ENCODE results near the gene CMTM8. TPM values are rescaled to one million over a fixed set of nuclear protein-coding genes. Genes with fewer than 3 reads are reported as not detected.

Gene CMTM8
- total and polyA plus RNA-seq, 8 donors, result 1.3 to 8.1 (median 5.3) TPM; not detected in 2

DNA sequence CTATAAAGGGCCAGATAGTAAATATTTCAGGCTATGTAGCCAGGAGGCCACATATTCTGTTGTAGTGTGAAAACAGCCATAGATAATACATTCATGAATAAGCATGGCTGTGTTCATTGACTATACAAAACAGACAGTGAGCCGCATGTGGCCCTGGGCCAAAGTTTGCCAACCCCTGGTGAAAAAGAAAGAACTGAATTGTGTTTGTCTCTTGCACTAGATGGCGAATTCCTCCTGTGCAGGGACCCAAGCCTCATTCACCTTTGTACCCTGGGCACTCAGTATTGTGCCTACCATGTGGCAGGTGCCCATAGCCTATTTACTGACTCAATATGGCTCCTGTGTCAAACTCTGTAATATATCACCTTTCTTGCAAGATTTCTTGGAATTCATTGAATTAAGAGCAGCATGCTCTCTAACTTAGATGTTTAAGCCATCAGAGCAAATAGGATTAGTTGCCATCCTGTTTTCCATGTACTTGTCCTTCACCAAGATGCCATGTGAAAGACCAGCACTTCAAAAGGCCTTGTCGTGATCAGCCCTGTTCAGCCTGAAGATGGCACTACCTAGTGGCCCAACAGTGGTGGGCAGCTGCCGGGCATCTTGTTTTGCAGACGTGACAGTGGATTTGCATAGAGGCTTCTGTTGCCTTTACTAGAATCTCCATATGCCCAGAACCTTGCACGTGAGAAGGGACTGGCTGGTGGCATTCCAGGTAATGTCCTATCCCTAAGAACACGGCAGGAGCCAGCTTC lies 102.3 kb downstream of the CMTM8 start:
- Histone ChIP-seq H3K27me3 (no peaks in the 10 kb centered on the region), H3K27ac (no peak overlapping the region), H3K36me3 (no peaks in the 10 kb centered on the region), H3K4me1 (peaks cover 0 to 23% (median 21%) of the 10 kb centered on the region in 4 donors), H3K4me3 (no peak overlapping the region), H3K9me3 (no peaks in the 10 kb centered on the region)
- intact Hi-C loops (cut with DNase I; ENCODE audit: low total_unique reads), result no loop called here
- TF ChIP-seq EP300 (IDR thresholded peaks at IDR 0.05) (no peak), POLR2AphosphoS5 (IDR thresholded peaks at IDR 0.05) (no peak), POLR2A (IDR thresholded peaks at IDR 0.05) (no peak)
- TF ChIP-seq, protein P1, sequence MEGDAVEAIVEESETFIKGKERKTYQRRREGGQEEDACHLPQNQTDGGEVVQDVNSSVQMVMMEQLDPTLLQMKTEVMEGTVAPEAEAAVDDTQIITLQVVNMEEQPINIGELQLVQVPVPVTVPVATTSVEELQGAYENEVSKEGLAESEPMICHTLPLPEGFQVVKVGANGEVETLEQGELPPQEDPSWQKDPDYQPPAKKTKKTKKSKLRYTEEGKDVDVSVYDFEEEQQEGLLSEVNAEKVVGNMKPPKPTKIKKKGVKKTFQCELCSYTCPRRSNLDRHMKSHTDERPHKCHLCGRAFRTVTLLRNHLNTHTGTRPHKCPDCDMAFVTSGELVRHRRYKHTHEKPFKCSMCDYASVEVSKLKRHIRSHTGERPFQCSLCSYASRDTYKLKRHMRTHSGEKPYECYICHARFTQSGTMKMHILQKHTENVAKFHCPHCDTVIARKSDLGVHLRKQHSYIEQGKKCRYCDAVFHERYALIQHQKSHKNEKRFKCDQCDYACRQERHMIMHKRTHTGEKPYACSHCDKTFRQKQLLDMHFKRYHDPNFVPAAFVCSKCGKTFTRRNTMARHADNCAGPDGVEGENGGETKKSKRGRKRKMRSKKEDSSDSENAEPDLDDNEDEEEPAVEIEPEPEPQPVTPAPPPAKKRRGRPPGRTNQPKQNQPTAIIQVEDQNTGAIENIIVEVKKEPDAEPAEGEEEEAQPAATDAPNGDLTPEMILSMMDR (IDR thresholded peaks at IDR 0.05), result no peak
- 62 to 80% (median 75%) methylated on average over 7 of the region's 7 CpGs for WGBS, 5 donors
- DNase-seq, result no peak

DNA sequence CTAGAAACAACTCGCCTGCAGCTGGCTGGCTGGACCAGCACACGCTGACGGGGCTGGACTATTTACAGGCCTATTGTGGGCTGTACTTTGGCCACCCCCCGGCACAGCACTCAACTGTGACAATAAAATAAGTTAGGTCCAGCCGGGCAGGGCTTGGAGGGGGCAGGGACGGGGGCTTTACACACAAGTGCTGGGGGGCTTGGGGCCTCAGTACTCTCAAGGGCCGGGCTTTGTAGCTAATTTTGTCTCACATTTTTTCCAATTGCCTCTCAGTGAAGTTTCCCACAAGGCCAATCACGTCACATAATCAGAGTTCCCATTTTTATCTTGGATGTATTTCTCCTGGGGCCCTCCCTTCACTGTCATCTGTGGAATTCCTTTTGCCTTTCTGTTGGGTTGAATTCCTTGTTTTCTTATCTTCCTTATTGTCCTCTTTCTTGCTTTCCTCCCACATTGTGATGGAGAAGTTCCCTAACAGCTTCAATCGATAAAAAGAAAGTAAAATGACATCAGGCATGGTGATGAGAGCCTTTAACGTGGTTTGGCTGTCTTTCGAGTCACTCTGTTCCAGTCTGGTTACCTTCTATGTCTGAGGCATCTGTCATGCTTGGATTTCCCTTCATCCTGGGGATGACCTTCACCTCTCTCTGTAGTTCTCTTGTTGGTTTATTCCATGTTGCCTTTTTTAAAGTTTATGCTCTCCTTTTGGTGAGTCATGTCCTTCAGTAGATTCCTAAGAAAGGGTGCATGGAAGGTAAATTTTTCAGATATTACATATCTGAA lies 109.1 kb downstream of the CMTM8 start:
- intact Hi-C loops (cut with DNase I; ENCODE audit: low total_unique reads), result no loop called here
- no peaks in the 10 kb centered on the region for H3K36me3 ChIP-seq
- no peak overlapping the region for H3K27ac ChIP-seq
- 67 to 82% (median 74%) methylated on average over 11 of the region's 11 CpGs for WGBS, 5 donors
- peaks cover 0 to 5% (median 1%) of the 10 kb centered on the region in 4 donors for H3K4me1 ChIP-seq
- DNase-seq, result peak in 1 of 2 donors; percentile 37
- TF ChIP-seq EP300 (IDR thresholded peaks at IDR 0.05), result no peak
- TF ChIP-seq POLR2A (IDR thresholded peaks at IDR 0.05), result no peak
- TF ChIP-seq, protein P1 (IDR thresholded peaks at IDR 0.05), result no peak
- TF ChIP-seq POLR2AphosphoS5 (IDR thresholded peaks at IDR 0.05), result no peak
- H3K9me3 ChIP-seq, result no peaks in the 10 kb centered on the region
- no peak overlapping the region for H3K4me3 ChIP-seq
- H3K27me3 ChIP-seq, result no peaks in the 10 kb centered on the region

DNA sequence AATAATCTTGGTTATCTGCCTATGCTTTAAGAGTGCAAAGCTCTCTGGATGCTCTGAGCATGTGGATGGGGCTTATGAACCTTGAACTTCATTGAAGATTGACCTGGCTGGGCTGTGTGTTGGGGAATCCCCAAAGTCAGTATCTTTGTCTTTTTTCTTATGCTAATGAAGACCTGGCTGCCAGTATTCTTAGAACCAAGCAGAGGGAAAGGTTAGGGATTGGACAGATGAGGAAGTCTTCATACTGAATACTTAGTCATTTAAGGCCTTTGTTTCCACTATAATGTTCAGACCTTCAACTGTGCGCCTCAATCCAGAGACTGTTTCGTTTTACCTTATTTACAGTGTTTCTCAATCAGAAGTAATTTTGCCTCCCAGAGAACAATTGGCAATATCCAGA lies 110.7 kb downstream of the CMTM8 start:
- DNase-seq, result no peak
- WGBS, 5 donors, result 74 to 97% (median 96%) methylated on average over 2 of the region's 2 CpGs
- no peaks in the 10 kb centered on the region for H3K27me3 ChIP-seq
- H3K4me1 ChIP-seq, result peaks cover 0 to 12% (median 6%) of the 10 kb centered on the region in 4 donors
- H3K4me3 ChIP-seq, result no peak overlapping the region
- no peaks in the 10 kb centered on the region for H3K36me3 ChIP-seq
- TF ChIP-seq POLR2AphosphoS5 (IDR thresholded peaks at IDR 0.05) (no peak), EP300 (IDR thresholded peaks at IDR 0.05) (no peak), POLR2A (IDR thresholded peaks at IDR 0.05) (no peak)
- TF ChIP-seq, protein P1 (IDR thresholded peaks at IDR 0.05), result no peak
- H3K27ac ChIP-seq, result no peak overlapping the region
- intact Hi-C loops (cut with DNase I; ENCODE audit: low total_unique reads), result no loop called here
- H3K9me3 ChIP-seq, result no peaks in the 10 kb centered on the region

DNA sequence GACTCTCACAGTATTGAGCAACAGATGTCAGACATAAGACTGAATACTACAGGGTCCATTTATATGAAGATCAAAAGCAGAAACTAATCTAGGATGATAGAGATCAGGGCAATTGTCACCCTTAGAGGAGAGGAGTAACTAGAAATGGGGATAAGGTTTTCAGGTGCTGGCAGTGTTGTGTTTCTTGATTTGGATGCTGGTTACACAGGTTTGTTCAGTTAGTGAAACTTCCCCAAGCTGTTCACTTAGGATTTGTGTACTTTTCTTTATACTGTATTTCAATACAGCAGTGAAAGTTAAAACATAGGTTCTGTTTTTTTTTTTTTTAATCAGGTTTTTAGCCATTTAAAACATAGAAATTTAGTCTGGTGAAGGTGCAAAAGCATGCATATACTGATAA lies 114.1 kb downstream of the CMTM8 start:
- H3K4me3 ChIP-seq, result no peak overlapping the region
- H3K36me3 ChIP-seq, result no peaks in the 10 kb centered on the region
- intact Hi-C loops (cut with DNase I; ENCODE audit: low total_unique reads), result no loop called here
- no peak for TF ChIP-seq POLR2AphosphoS5 (IDR thresholded peaks at IDR 0.05)
- no peak for TF ChIP-seq POLR2A (IDR thresholded peaks at IDR 0.05)
- TF ChIP-seq, protein P1 (IDR thresholded peaks at IDR 0.05), result no peak
- TF ChIP-seq EP300 (IDR thresholded peaks at IDR 0.05), result no peak
- H3K27ac ChIP-seq, result no peak overlapping the region
- no peaks in the 10 kb centered on the region for H3K9me3 ChIP-seq
- H3K4me1 ChIP-seq, result peaks cover 4 to 12% (median 9%) of the 10 kb centered on the region in 4 donors
- H3K27me3 ChIP-seq, result no peaks in the 10 kb centered on the region
- peak in 1 of 2 donors; percentile 51 for DNase-seq
